ENCODE data around the gene DNAH3. TPM values are rescaled to one million over a fixed set of nuclear protein-coding genes. Genes with fewer than 3 reads are reported as not detected.

DNAH3 gene
- total RNA-seq, 4 donors from 2014 or later, result 0.66 TPM; not detected in 3

DNA sequence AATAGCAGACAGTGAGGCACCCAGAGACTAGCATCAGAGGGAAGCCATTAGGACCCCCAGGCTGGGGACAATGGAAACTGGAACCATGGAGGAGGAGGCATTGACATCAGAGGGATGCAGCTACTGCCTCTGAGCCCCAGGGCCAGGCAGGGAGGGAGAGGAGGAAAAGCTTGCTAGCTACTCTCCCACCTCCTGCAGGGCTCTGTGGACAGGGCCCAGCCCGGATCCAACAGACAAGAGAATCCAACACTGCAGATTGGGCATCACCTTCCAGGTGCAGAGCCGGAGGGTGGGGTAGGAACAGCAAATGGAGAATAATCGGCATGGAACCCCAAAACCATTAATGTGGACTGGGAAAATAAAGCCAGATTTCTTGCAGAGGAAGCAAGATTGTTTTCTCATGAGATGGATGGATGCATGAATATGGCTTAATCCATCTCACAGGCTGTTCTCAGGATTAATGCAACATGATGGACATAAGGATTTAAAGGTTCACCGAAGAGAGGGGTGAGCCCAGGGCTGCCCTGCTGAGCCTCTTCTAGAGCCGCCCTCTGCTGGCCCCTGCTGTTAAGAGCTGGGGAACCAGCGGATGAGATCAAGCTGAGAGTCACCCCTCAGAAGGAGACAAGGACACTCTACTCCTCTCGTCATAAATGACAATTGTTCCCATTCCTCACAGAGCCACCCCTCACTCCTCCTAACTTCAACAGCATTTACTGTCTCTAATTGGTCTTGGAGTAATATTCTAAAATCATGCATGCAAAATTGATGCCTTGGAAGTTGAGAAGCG is 48.8 kb downstream of the DNAH3 start:
- no peak for TF ChIP-seq CTCF (IDR thresholded peaks at IDR 0.05; ENCODE audit: low read depth)

DNA sequence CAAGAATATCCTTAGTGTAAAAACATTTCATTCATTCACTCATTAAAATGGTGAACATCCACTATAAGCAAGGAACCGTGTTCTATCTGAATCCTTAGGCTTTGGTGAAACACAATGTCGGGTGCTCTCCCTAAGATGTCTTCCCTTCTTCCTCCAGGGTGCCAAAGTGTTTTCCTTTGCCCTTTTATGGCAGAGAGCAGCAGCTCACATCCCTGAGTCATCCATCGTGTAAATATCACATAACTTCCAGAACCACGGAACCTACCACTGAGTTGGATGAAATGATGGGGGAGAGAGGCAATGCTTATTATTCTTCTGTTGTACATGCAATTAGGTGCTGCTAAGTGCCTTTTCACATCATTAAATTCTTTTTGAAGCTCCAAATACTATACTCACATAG is 50.2 kb downstream of the DNAH3 start:
- no peak for TF ChIP-seq CTCF (IDR thresholded peaks at IDR 0.05; ENCODE audit: low read depth)

- TF ChIP-seq CTCF (IDR thresholded peaks at IDR 0.05; ENCODE audit: low read depth), result no peak
Observed at GRCh38 chr16:21097151-21097550, 53.5 kb downstream of the DNAH3 start.

- no peak for TF ChIP-seq CTCF (IDR thresholded peaks at IDR 0.05; ENCODE audit: low read depth)
Observed at GRCh38 chr16:21092951-21093350, 57.7 kb downstream of the DNAH3 start.

DNA sequence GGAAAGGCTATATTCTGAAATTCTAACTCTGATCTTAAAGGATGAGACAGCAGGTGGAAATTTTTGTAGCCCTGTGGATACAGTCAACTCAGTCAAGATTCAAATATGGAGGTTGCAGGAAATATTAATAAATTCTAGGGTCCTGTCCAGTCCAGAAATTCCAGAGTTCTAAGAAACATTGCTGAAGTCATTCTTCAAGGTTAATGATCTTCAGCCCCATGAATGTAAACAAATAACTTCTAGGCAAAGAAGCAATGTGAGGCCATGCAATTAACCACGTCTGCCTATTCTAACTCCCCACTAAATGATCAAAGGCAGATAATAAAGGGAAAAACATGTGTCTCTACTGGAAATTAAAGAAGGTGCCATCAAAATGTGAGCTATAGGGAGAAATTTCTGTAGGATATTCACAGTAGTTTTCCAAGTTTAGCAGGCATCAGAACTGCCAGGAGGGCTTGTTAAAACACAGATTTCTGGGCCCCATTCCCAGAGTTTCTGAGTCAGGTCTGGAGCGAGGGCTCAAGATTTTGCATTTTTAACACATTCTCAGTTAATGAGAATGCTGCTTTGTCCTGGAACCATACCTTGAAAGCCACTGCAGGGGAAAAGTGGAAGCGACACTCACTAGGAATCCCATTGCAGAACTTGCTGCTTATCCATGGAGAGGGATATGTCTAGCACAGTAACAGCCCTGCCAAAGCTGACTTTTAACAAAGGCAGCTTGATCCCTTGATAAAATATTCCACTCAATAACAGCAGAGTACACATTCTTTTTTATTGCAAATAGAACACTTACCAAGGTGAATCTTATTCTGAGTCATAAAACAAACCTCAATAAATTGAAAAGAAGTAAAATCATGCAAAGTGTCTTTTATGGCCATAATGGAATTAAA is 61.8 kb downstream of the DNAH3 start:
- no peak for TF ChIP-seq CTCF (IDR thresholded peaks at IDR 0.05; ENCODE audit: low read depth)

DNA sequence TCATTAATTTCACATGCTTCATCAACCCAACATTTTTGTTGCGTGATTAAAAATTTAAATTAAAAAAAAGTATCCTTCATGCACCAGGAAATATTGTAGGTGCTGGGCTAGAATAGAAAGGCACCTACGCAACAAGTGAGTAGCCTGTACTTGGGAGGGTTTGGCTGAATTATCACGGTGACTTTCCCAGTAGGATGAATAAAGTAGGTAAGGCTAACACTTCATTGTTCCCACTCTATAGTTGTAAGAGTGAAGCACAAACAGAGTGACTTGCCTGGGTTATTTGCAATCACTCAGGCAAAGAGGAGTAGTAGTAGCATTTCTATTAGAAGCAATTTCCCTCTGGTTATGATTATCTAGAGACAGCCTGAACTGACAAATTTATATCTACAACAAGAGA is 62.5 kb downstream of the DNAH3 start:
- TF ChIP-seq CTCF (IDR thresholded peaks at IDR 0.05; ENCODE audit: low read depth), result no peak

DNA sequence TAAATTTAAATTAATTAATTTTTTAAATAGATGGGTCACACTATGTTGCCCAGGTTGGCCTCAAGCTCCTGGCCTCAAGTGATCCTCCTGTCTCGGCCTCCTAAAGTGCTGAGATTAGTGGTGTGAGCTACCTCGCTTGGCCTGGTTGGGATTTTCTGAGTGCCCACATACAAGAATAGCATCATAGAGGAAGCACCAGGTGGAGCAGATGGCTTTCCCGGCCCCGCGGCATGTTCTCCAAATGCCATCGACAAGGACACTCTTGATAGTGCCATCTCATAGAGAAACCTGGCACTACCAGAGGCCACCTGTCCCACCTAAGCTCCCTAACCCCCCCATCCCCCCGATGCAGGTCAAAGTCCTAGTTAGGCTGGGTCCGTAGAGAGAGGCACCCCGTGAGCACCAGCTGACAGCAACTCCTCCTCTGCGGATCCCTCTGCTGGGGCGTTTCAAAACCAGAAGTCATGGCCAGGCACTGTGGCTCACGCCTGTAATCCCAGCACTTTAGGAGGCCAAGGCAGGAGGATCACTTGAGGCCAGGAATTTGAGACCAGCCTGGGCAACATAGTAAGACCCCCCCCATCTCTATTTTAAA is 65.9 kb downstream of the DNAH3 start:
- TF ChIP-seq CTCF (IDR thresholded peaks at IDR 0.05; ENCODE audit: low read depth), result no peak
